Testis (tissue), 3 donors: ENCODE measurements around the gene USP50. TPM values are rescaled to one million over a fixed set of nuclear protein-coding genes. Genes with fewer than 3 reads are reported as not detected.
A peak's percentile ranks its signal among the peaks of the same experiment; 100 is the strongest.
"Not testable (repeated sequence)": the region's sequence is repeated elsewhere in the genome, so short reads cannot be mapped to it uniquely, and the experiment has no call there.

Source experiments
- DNase-seq: peaks from one replicate; pipeline ENCODE4 v3.0.0-alpha.2; 2019
- H3K27ac ChIP-seq, 2 donors: fragments of 200-600 bp; sonication (generic); one replicate each; pipeline ENCODE4 v1.5.1; 2019
- H3K27me3 ChIP-seq: fragments of 200-600 bp; sonication (generic); one replicate; pipeline ENCODE4 v1.5.1; 2019
- H3K36me3 ChIP-seq: fragments of 200-600 bp; sonication (generic); one replicate; pipeline ENCODE4 v1.5.1; 2017; ENCODE audit warnings: low read depth; ENCODE audit errors: missing control alignments
- H3K4me1 ChIP-seq: fragments of 200-600 bp; sonication (generic); one replicate; pipeline ENCODE4 v1.5.1; 2019
- H3K4me3 ChIP-seq, 2 donors: fragments of 200-600 bp; sonication (generic); one replicate each; pipeline ENCODE4 v1.5.1; 2017 to 2019
- H3K9me3 ChIP-seq: fragments of 200-600 bp; sonication (generic); one replicate; pipeline ENCODE4 v1.5.1; 2017
- POLR2A ChIP-seq: fragments of 450-650 bp; IDR thresholded peaks from one replicate; pipeline ENCODE4 v1.6.1; 2017; ENCODE audit warnings: antibody characterized with exemption, mild to moderate bottlenecking, moderate library complexity
- WGBS, 2 donors: methylation state at CpG; one replicate each; pipeline ENCODE4 v1.1.5; 2018; 5-methylcytosine and 5-hydroxymethylcytosine counted together
- intact Hi-C: fragments of 100-400 bp; cut with DNase I; formaldehyde crosslinking; loops from one replicate; pipeline ENCODE4 v1.15.1; 2023; ENCODE audit warnings: low total_unique reads
- polyA plus RNA-seq: library from polyadenylated mRNA; stranded (reverse); fragments of 350-450 nt; fragmentation: Illumina TruSeq; extraction: RNeasy Lipid Tissue Mini Kit (QIAGEN cat#74804); gene quantifications from one replicate; pipeline ENCODE4 v1.2.3, GENCODE V29; 2014; ENCODE audit warnings: low read depth, low replicate concordance; ENCODE audit not compliant: insufficient read depth
- total RNA-seq, 2 donors: library from RNA; depleted of rRNA; stranded (reverse); fragments of >200 nt; gene quantifications; one replicate each; pipeline ENCODE4 v1.2.3, GENCODE V29; 2016
- TF ChIP-seq, protein P1 (sequence below), 3 experiments: fragments of 450-650 bp in 2 of 3; fragments of 200-600 bp in 1 of 3; sonication (generic) in 1 of 3; IDR thresholded peaks; one replicate each; pipeline ENCODE4 v1.5.1; 2016 to 2019; ENCODE audit warnings: antibody characterized with exemption in 3 of 3, mild to moderate bottlenecking in 2 of 3, moderate library complexity in 1 of 3

The USP50 gene
- total and polyA plus RNA-seq, 3 donors from 2014 or later, result 8.7 to 30.4 (median 18.8) TPM

DNA sequence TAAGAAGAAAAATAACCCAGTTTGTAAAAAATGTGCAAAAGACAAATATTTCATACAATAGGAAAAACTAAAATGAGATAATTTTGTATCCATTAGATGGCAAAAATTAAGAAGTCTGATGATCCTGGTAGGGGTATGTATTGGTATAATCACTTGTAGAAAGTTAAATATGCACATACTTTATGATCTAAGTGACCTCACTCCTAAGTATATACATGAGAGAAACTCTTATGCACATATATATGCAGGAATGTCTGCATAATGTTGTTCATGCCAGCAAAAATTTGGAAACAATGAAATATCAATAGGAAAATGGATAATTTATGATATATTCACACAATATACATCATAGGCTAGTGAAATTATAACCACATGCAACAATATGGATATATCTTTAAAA, 33.5 kb downstream of the USP50 start:
- DNase-seq, result no peak
- Histone ChIP-seq H3K4me3 (no peak overlapping the region), H3K4me1 (no peaks in the 10 kb centered on the region), H3K9me3 (no peaks in the 10 kb centered on the region), H3K27me3 (no peaks in the 10 kb centered on the region), H3K36me3 (no peaks in the 10 kb centered on the region), H3K27ac (no peak overlapping the region)
- intact Hi-C loops, result no loop called here
- TF ChIP-seq POLR2A, result no peak
- TF ChIP-seq, protein P1, sequence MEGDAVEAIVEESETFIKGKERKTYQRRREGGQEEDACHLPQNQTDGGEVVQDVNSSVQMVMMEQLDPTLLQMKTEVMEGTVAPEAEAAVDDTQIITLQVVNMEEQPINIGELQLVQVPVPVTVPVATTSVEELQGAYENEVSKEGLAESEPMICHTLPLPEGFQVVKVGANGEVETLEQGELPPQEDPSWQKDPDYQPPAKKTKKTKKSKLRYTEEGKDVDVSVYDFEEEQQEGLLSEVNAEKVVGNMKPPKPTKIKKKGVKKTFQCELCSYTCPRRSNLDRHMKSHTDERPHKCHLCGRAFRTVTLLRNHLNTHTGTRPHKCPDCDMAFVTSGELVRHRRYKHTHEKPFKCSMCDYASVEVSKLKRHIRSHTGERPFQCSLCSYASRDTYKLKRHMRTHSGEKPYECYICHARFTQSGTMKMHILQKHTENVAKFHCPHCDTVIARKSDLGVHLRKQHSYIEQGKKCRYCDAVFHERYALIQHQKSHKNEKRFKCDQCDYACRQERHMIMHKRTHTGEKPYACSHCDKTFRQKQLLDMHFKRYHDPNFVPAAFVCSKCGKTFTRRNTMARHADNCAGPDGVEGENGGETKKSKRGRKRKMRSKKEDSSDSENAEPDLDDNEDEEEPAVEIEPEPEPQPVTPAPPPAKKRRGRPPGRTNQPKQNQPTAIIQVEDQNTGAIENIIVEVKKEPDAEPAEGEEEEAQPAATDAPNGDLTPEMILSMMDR (IDR thresholded peaks at IDR 0.05), result no peak

DNA sequence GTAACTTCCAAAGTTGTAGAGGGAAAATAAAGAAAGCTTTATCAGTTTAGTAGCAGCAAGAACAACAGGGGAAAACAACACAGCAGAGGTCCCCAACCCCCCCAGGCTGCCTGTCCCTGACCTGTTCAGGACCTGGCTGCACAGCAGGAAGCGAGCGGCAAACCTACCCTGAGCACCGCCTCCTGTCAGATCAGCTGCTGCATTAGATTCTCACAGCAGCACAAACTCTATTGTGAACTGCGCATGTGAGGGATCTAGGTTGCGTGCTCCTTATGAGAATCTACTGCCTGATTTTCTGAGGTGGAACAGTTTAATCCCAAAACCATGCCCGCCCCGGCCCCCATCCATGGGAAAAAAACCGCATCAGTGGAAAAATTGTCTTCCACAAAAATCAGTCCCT, 40.3 kb downstream of the USP50 start:
- 27 to 37% methylated on average over 8 of the region's 8 CpGs for WGBS, 2 donors
- Histone ChIP-seq H3K36me3 (no peaks in the 10 kb centered on the region), H3K4me1 (peaks cover 4% of the 10 kb centered on the region), H3K4me3 (no peak overlapping the region), H3K9me3 (no peaks in the 10 kb centered on the region), H3K27me3 (no peaks in the 10 kb centered on the region), H3K27ac (no peak overlapping the region)
- TF ChIP-seq POLR2A, result no peak
- TF ChIP-seq, protein P1 (IDR thresholded peaks at IDR 0.05), result no peak
- intact Hi-C loops, result no loop called here
- peak; percentile 74 for DNase-seq

DNA sequence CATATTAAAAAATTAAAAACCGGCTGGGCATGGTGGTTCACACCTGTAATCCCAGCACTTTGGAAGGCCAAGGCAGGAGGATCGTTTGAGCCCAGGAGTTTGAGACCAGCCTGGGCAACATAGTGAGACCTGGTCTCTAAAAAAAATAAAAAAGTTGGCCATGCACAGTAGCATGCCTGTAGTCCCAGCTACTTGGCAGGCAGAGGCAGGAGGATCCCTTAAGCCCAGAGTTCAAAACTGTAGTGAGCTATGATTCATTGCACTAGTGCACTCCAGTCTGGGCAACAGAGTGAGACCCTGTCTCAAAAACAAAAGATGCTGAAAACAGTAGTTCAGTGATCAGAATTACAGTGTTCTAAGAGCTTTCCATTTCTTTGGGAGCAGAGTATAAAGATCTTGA, 40.8 kb downstream of the USP50 start:
- H3K27me3 ChIP-seq, DNase-seq, H3K27ac ChIP-seq, intact Hi-C loops, H3K36me3 ChIP-seq, H3K9me3 ChIP-seq, H3K4me3 ChIP-seq, H3K4me1 ChIP-seq: not testable (repeated sequence)
- 72 to 83% methylated on average over 2 of the region's 2 CpGs for WGBS, 2 donors

DNA sequence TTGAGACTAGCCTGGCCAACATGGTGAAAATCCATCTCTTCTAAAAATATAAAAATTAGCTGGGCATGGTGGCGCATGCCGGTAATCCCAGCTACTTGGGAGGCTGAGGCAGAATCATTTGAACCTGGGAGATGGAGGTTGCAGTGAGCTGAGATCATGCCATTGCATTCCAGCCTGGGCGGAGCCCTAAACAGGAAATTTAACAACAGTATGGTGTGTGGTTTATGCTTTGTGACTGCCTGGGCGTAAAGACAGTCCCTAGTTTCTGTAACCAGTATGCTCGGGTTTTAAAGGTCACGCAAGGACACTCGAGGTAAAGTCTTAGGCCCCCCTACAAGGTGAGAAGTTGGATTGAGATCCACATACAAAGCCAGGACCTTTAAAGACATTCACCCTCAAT, 43.3 kb downstream of the USP50 start:
- Histone ChIP-seq H3K36me3 (no peaks in the 10 kb centered on the region), H3K9me3 (no peaks in the 10 kb centered on the region), H3K27me3 (no peaks in the 10 kb centered on the region), H3K27ac (no peak overlapping the region), H3K4me1 (peaks cover 4% of the 10 kb centered on the region), H3K4me3 (no peak overlapping the region)
- intact Hi-C loops, result no loop called here
- TF ChIP-seq POLR2A, result no peak
- TF ChIP-seq, protein P1 (IDR thresholded peaks at IDR 0.05), result no peak
- 93 to 95% methylated on average over 7 of the region's 7 CpGs for WGBS, 2 donors
- no peak for DNase-seq

DNA sequence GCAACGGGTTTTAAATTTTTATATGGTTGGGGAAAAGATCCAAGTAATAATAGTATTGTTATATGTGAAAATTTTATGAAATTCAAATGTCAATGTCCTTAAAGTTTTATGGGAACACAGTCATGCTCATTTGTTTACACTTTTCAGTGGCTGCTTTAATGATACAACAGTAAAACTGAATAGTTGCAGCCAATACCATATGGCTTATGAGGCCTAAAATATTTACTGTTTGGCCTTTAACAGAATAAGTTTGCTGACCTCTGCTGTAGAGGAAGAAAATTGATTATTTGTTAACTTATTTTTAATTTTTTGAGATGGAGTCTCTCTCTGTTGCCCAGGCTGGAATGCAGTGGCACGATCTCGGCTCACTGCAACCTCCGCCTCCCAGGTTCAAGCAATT, 44.7 kb downstream of the USP50 start:
- intact Hi-C loops, result no loop called here
- Histone ChIP-seq H3K4me3 (no peak overlapping the region), H3K36me3 (no peaks in the 10 kb centered on the region), H3K4me1 (peaks cover 4% of the 10 kb centered on the region), H3K27ac (no peak overlapping the region), H3K27me3 (no peaks in the 10 kb centered on the region), H3K9me3 (no peaks in the 10 kb centered on the region)
- no peak for DNase-seq
- WGBS, 2 donors, result 93 to 98% methylated on average over 4 of the region's 4 CpGs
- TF ChIP-seq, protein P1 (IDR thresholded peaks at IDR 0.05), result no peak
- TF ChIP-seq POLR2A, result no peak
